ENCODE measurements around the gene TTC12.

DNA sequence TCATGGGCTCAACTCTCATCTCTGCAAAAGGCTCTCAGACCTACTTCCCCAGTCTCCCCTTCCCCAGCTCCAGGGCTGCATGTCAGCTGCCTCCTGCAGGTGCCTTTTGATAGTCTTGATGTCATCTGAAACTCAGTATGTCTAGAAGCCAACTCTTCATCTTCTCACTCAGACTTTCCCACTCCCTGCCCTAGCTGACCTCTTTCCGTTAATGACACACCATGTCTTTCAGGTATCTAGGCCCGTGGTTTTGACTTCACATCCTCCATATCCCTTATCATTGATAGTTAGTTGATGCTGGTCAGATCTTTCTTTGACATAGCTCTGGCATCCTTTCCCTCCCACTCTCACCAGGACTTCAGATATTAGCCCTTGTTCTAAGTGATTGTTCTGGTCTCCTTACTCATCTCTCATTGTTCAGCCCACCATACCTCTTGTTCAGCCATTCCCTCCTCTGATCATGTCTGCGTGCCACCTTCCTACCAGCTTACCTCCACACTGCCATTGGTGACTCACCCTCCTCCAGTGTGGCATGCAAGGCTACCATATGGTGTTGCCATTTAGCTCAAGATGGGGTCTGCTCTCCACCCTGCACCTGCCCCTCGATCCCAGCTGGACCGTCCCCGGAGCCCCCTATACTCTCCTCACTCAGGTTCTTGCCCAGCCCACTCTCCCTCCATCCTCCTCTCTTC is 18.4 kb downstream of the TTC12 start:
- TF ChIP-seq, protein P1, sequence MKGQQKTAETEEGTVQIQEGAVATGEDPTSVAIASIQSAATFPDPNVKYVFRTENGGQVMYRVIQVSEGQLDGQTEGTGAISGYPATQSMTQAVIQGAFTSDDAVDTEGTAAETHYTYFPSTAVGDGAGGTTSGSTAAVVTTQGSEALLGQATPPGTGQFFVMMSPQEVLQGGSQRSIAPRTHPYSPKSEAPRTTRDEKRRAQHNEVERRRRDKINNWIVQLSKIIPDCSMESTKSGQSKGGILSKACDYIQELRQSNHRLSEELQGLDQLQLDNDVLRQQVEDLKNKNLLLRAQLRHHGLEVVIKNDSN (IDR thresholded peaks at IDR 0.05) = no peak
- TF ChIP-seq NFIC (IDR thresholded peaks at IDR 0.05) = no peak
- no peak for TF ChIP-seq EP300 (IDR thresholded peaks at IDR 0.05; ENCODE audit: borderline replicate concordance)
- TF ChIP-seq TCF12 (IDR thresholded peaks at IDR 0.05; ENCODE audit: low read depth) = no peak
- TF ChIP-seq ZBTB7A (IDR thresholded peaks at IDR 0.05; ENCODE audit: low read depth) = no peak

Measured in Ishikawa (cell line).